ENCODE results near the gene SORD.

- TF ChIP-seq POLR2AphosphoS5 (IDR thresholded peaks at IDR 0.05) (no peak), POLR2A (IDR thresholded peaks at IDR 0.05) (no peak), CTCF (IDR thresholded peaks at IDR 0.05) (no peak)
Measured at GRCh38 chr15:45095661-45096060, 72.7 kb downstream of the SORD start.
